Neural progenitor cell (in vitro differentiated cells): Measurements from ENCODE around the gene NFU1.

ENCODE experiments used
- EZH2 ChIP-seq: fragments of 200-600 bp; sonication (generic); IDR thresholded peaks from 2 replicates; pipeline ENCODE4 v1.6.1; 2017; ENCODE audit warnings: antibody characterized with exemption, mild to moderate bottlenecking, moderate library complexity
- EZH2phosphoT487 ChIP-seq: fragments of 200-600 bp; sonication (generic); IDR thresholded peaks from 2 replicates; pipeline ENCODE4 v1.6.1; 2017; ENCODE audit warnings: antibody characterized with exemption
- TF ChIP-seq, protein P1 (sequence below): fragments of 200-600 bp; sonication (generic); IDR thresholded peaks from 2 replicates; pipeline ENCODE4 v1.5.1; 2017; ENCODE audit warnings: antibody characterized with exemption, mild to moderate bottlenecking

DNA sequence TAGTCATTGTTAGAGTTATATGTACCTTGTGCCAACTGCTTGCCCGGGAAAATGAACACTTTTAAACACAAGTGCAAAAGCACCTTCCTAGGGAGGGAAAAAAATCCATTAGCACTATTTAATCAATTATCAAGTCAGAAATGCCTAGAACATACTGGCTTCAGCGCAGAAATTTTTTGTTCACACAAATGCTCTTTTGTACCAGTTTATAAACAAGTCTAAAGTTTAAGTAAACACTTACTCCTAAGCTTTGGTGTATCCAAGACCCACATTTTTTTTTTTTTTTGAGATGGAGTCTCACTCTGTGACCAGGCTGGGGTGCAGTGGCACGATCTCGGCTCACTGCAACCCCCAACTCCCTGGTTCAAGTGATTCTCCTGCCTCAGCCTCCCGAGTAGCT lies 80.8 kb downstream of the NFU1 start:
- TF ChIP-seq, protein P1, sequence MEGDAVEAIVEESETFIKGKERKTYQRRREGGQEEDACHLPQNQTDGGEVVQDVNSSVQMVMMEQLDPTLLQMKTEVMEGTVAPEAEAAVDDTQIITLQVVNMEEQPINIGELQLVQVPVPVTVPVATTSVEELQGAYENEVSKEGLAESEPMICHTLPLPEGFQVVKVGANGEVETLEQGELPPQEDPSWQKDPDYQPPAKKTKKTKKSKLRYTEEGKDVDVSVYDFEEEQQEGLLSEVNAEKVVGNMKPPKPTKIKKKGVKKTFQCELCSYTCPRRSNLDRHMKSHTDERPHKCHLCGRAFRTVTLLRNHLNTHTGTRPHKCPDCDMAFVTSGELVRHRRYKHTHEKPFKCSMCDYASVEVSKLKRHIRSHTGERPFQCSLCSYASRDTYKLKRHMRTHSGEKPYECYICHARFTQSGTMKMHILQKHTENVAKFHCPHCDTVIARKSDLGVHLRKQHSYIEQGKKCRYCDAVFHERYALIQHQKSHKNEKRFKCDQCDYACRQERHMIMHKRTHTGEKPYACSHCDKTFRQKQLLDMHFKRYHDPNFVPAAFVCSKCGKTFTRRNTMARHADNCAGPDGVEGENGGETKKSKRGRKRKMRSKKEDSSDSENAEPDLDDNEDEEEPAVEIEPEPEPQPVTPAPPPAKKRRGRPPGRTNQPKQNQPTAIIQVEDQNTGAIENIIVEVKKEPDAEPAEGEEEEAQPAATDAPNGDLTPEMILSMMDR: no peak
- TF ChIP-seq EZH2phosphoT487: no peak
- TF ChIP-seq EZH2: no peak
